ENCODE measurements around the gene FANCM.
"Not testable (repeated sequence)": the region's sequence is repeated elsewhere in the genome, so short reads cannot be mapped to it uniquely, and the experiment has no call there.

FANCM gene

GRCh38 chr14:45185100-45185814 lies 49.5 kb downstream of the FANCM start:
- H3K4me1 ChIP-seq (ENCODE audit: control insufficient read depth, insufficient read depth, low read length), result no peaks in the 10 kb centered on the region
- no peak overlapping the region for H3K4me3 ChIP-seq (ENCODE audit: insufficient read depth, low read depth, low read length)
- no peaks in the 10 kb centered on the region for H3K36me3 ChIP-seq (ENCODE audit: control insufficient read depth, insufficient read depth, low read length)
- no peaks in the 10 kb centered on the region for H3K9me3 ChIP-seq (ENCODE audit: control insufficient read depth, low read length)
- no peak overlapping the region for H3K27ac ChIP-seq (ENCODE audit: insufficient read depth, low read depth, low read length, poor library complexity, severe bottlenecking)
- H3K27me3 ChIP-seq (ENCODE audit: control insufficient read depth, insufficient read depth, low read length, poor library complexity, severe bottlenecking), result no peaks in the 10 kb centered on the region
- 80% methylated on average over 2 of the region's 2 CpGs; no CpG with 5 or more reads in 1 of the 2 experiments for WGBS, 2 experiments

GRCh38 chr14:45194964-45195363 lies 59.2 kb downstream of the FANCM start:
- no peaks in the 10 kb centered on the region for H3K36me3 ChIP-seq (ENCODE audit: control insufficient read depth, insufficient read depth, low read length)
- no peaks in the 10 kb centered on the region for H3K9me3 ChIP-seq (ENCODE audit: control insufficient read depth, low read length)
- H3K27ac ChIP-seq (ENCODE audit: insufficient read depth, low read depth, low read length, poor library complexity, severe bottlenecking), result no peak overlapping the region
- no peak overlapping the region for H3K4me3 ChIP-seq (ENCODE audit: insufficient read depth, low read depth, low read length)
- H3K4me1 ChIP-seq (ENCODE audit: control insufficient read depth, insufficient read depth, low read length), result no peaks in the 10 kb centered on the region
- 87 to 93% methylated on average over 3 to 4 of the region's 4 CpGs for WGBS, 2 experiments
- no peaks in the 10 kb centered on the region for H3K27me3 ChIP-seq (ENCODE audit: control insufficient read depth, insufficient read depth, low read length, poor library complexity, severe bottlenecking)

- H3K36me3 ChIP-seq (ENCODE audit: control insufficient read depth, insufficient read depth, low read length), result peaks cover 4% of the 10 kb centered on the region
- H3K27me3 ChIP-seq (ENCODE audit: control insufficient read depth, insufficient read depth, low read length, poor library complexity, severe bottlenecking), result no peaks in the 10 kb centered on the region
- no peaks in the 10 kb centered on the region for H3K9me3 ChIP-seq (ENCODE audit: control insufficient read depth, low read length)
- 83 to 93% methylated on average over 3 of the region's 3 CpGs for WGBS, 2 experiments
- no peak overlapping the region for H3K27ac ChIP-seq (ENCODE audit: insufficient read depth, low read depth, low read length, poor library complexity, severe bottlenecking)
- no peaks in the 10 kb centered on the region for H3K4me1 ChIP-seq (ENCODE audit: control insufficient read depth, insufficient read depth, low read length)
- H3K4me3 ChIP-seq (ENCODE audit: insufficient read depth, low read depth, low read length), result no peak overlapping the region
These were observed 62.8 kb downstream of the FANCM start for GRCh38 chr14:45198551-45198950.

GRCh38 chr14:45199230-45199629 lies 63.5 kb downstream of the FANCM start:
- Histone ChIP-seq H3K4me3 (ENCODE audit: insufficient read depth, low read depth, low read length) (no peak overlapping the region), H3K27me3 (ENCODE audit: control insufficient read depth, insufficient read depth, low read length, poor library complexity, severe bottlenecking) (no peaks in the 10 kb centered on the region), H3K4me1 (ENCODE audit: control insufficient read depth, insufficient read depth, low read length) (no peaks in the 10 kb centered on the region), H3K9me3 (ENCODE audit: control insufficient read depth, low read length) (no peaks in the 10 kb centered on the region), H3K36me3 (ENCODE audit: control insufficient read depth, insufficient read depth, low read length) (peaks cover 4% of the 10 kb centered on the region), H3K27ac (ENCODE audit: insufficient read depth, low read depth, low read length, poor library complexity, severe bottlenecking) (no peak overlapping the region)
- WGBS, 2 experiments, result 88 to 100% methylated on average over 1 of the region's 1 CpG

GRCh38 chr14:45201905-45202304 lies 66.2 kb downstream of the FANCM start:
- H3K27me3 ChIP-seq (ENCODE audit: control insufficient read depth, insufficient read depth, low read length, poor library complexity, severe bottlenecking), result no peaks in the 10 kb centered on the region
- H3K36me3 ChIP-seq (ENCODE audit: control insufficient read depth, insufficient read depth, low read length), result peaks cover 7% of the 10 kb centered on the region
- no peaks in the 10 kb centered on the region for H3K9me3 ChIP-seq (ENCODE audit: control insufficient read depth, low read length)
- H3K4me1 ChIP-seq (ENCODE audit: control insufficient read depth, insufficient read depth, low read length), result no peaks in the 10 kb centered on the region
- H3K27ac ChIP-seq (ENCODE audit: insufficient read depth, low read depth, low read length, poor library complexity, severe bottlenecking), result no peak overlapping the region
- WGBS, 2 experiments, result 78% methylated on average over 1 of the region's 1 CpG; no CpG with 5 or more reads in 1 of the 2 experiments
- no peak overlapping the region for H3K4me3 ChIP-seq (ENCODE audit: insufficient read depth, low read depth, low read length)

- Histone ChIP-seq H3K36me3 (ENCODE audit: control insufficient read depth, insufficient read depth, low read length) (peaks cover 8% of the 10 kb centered on the region), H3K9me3 (ENCODE audit: control insufficient read depth, low read length) (no peaks in the 10 kb centered on the region), H3K4me3 (ENCODE audit: insufficient read depth, low read depth, low read length) (no peak overlapping the region), H3K27ac (ENCODE audit: insufficient read depth, low read depth, low read length, poor library complexity, severe bottlenecking) (no peak overlapping the region), H3K4me1 (ENCODE audit: control insufficient read depth, insufficient read depth, low read length) (no peaks in the 10 kb centered on the region), H3K27me3 (ENCODE audit: control insufficient read depth, insufficient read depth, low read length, poor library complexity, severe bottlenecking) (no peaks in the 10 kb centered on the region)
These were observed 68.5 kb downstream of the FANCM start for GRCh38 chr14:45204241-45204640.

- Histone ChIP-seq H3K36me3 (ENCODE audit: control insufficient read depth, insufficient read depth, low read length) (peaks cover 16% of the 10 kb centered on the region), H3K4me1 (ENCODE audit: control insufficient read depth, insufficient read depth, low read length) (no peaks in the 10 kb centered on the region), H3K27ac (ENCODE audit: insufficient read depth, low read depth, low read length, poor library complexity, severe bottlenecking) (no peak overlapping the region), H3K4me3 (ENCODE audit: insufficient read depth, low read depth, low read length) (no peak overlapping the region), H3K27me3 (ENCODE audit: control insufficient read depth, insufficient read depth, low read length, poor library complexity, severe bottlenecking) (no peaks in the 10 kb centered on the region), H3K9me3 (ENCODE audit: control insufficient read depth, low read length) (no peaks in the 10 kb centered on the region)
- 82 to 93% methylated on average over 1 of the region's 1 CpG for WGBS, 2 experiments
These were observed 74.4 kb downstream of the FANCM start for GRCh38 chr14:45210159-45210558.

GRCh38 chr14:45211295-45211694 lies 75.6 kb downstream of the FANCM start:
- H3K9me3 ChIP-seq (ENCODE audit: control insufficient read depth, low read length), result no peaks in the 10 kb centered on the region
- peaks cover 18% of the 10 kb centered on the region for H3K36me3 ChIP-seq (ENCODE audit: control insufficient read depth, insufficient read depth, low read length)
- H3K27ac ChIP-seq (ENCODE audit: insufficient read depth, low read depth, low read length, poor library complexity, severe bottlenecking), result no peak overlapping the region
- 51 to 61% methylated on average over 1 of the region's 1 CpG for WGBS, 2 experiments
- no peaks in the 10 kb centered on the region for H3K4me1 ChIP-seq (ENCODE audit: control insufficient read depth, insufficient read depth, low read length)
- no peak overlapping the region for H3K4me3 ChIP-seq (ENCODE audit: insufficient read depth, low read depth, low read length)
- H3K27me3 ChIP-seq (ENCODE audit: control insufficient read depth, insufficient read depth, low read length, poor library complexity, severe bottlenecking), result no peaks in the 10 kb centered on the region

GRCh38 chr14:45212231-45212630 lies 76.5 kb downstream of the FANCM start:
- WGBS, 2 experiments, result 95% methylated on average over 2 to 3 of the region's 3 CpGs
- no peaks in the 10 kb centered on the region for H3K4me1 ChIP-seq (ENCODE audit: control insufficient read depth, insufficient read depth, low read length)
- H3K36me3 ChIP-seq (ENCODE audit: control insufficient read depth, insufficient read depth, low read length), result peaks cover 22% of the 10 kb centered on the region
- H3K27ac ChIP-seq (ENCODE audit: insufficient read depth, low read depth, low read length, poor library complexity, severe bottlenecking), result no peak overlapping the region
- no peaks in the 10 kb centered on the region for H3K9me3 ChIP-seq (ENCODE audit: control insufficient read depth, low read length)
- no peaks in the 10 kb centered on the region for H3K27me3 ChIP-seq (ENCODE audit: control insufficient read depth, insufficient read depth, low read length, poor library complexity, severe bottlenecking)
- H3K4me3 ChIP-seq (ENCODE audit: insufficient read depth, low read depth, low read length), result no peak overlapping the region

- H3K36me3 ChIP-seq (ENCODE audit: control insufficient read depth, insufficient read depth, low read length), result peaks cover 27% of the 10 kb centered on the region
- H3K27me3 ChIP-seq (ENCODE audit: control insufficient read depth, insufficient read depth, low read length, poor library complexity, severe bottlenecking); H3K4me1 ChIP-seq (ENCODE audit: control insufficient read depth, insufficient read depth, low read length); H3K27ac ChIP-seq (ENCODE audit: insufficient read depth, low read depth, low read length, poor library complexity, severe bottlenecking); H3K9me3 ChIP-seq (ENCODE audit: control insufficient read depth, low read length); H3K4me3 ChIP-seq (ENCODE audit: insufficient read depth, low read depth, low read length): not testable (repeated sequence)
- WGBS, 2 experiments, result 92 to 100% methylated on average over 1 of the region's 1 CpG
These were observed 78.0 kb downstream of the FANCM start for GRCh38 chr14:45213716-45214115.

- H3K9me3 ChIP-seq (ENCODE audit: control insufficient read depth, low read length); H3K4me3 ChIP-seq (ENCODE audit: insufficient read depth, low read depth, low read length); H3K27ac ChIP-seq (ENCODE audit: insufficient read depth, low read depth, low read length, poor library complexity, severe bottlenecking); H3K4me1 ChIP-seq (ENCODE audit: control insufficient read depth, insufficient read depth, low read length); H3K27me3 ChIP-seq (ENCODE audit: control insufficient read depth, insufficient read depth, low read length, poor library complexity, severe bottlenecking): not testable (repeated sequence)
- 93 to 95% methylated on average over 6 of the region's 6 CpGs for WGBS, 2 experiments
- peaks cover 25% of the 10 kb centered on the region for H3K36me3 ChIP-seq (ENCODE audit: control insufficient read depth, insufficient read depth, low read length)
These were observed 78.6 kb downstream of the FANCM start for GRCh38 chr14:45214341-45214740.

Data from ectodermal cell (in vitro differentiated cells).